HG03066 (cell line): ENCODE results near the gene AMBRA1.
A peak's percentile ranks its signal among the peaks of the same experiment; 100 is the strongest.

Experiments
- ATAC-seq: cut with Tn5 transposase; IDR thresholded peaks from one replicate; pipeline ENCODE4 v1.9.1; 2021; ENCODE audit warnings: low read depth; ENCODE audit not compliant: unreplicated experiment

Gene AMBRA1

GRCh38 chr11:46450846-46451477 lies 142.9 kb downstream of the AMBRA1 start:
- ATAC-seq, result no peak

- ATAC-seq, result no peak
These were observed 146.3 kb downstream of the AMBRA1 start for GRCh38 chr11:46447544-46447943.

- no peak for ATAC-seq
These were observed 147.7 kb downstream of the AMBRA1 start for GRCh38 chr11:46445920-46446771.

GRCh38 chr11:46445192-46445919 lies 148.5 kb downstream of the AMBRA1 start:
- ATAC-seq, result no peak

GRCh38 chr11:46444305-46444704 lies 149.5 kb downstream of the AMBRA1 start:
- ATAC-seq, result no peak

- ATAC-seq, result no peak
These were observed 155.6 kb downstream of the AMBRA1 start for GRCh38 chr11:46438211-46438610.

- peak; percentile 82 for ATAC-seq
These were observed 156.6 kb downstream of the AMBRA1 start for GRCh38 chr11:46437122-46437689.

- ATAC-seq, result no peak
These were observed 157.7 kb downstream of the AMBRA1 start for GRCh38 chr11:46436113-46436512.

GRCh38 chr11:46435679-46436078 lies 158.1 kb downstream of the AMBRA1 start:
- no peak for ATAC-seq

GRCh38 chr11:46431211-46431610 lies 162.6 kb downstream of the AMBRA1 start:
- ATAC-seq, result no peak

GRCh38 chr11:46429717-46430116 lies 164.1 kb downstream of the AMBRA1 start:
- ATAC-seq, result no peak

- ATAC-seq, result no peak
These were observed 166.5 kb downstream of the AMBRA1 start for GRCh38 chr11:46427364-46427763.

GRCh38 chr11:46426233-46426991 lies 167.4 kb downstream of the AMBRA1 start:
- no peak for ATAC-seq

- ATAC-seq, result no peak
These were observed 171.2 kb downstream of the AMBRA1 start for GRCh38 chr11:46422588-46422987.

GRCh38 chr11:46421257-46421880 lies 172.5 kb downstream of the AMBRA1 start:
- ATAC-seq, result no peak

- ATAC-seq, result no peak
These were observed 173.3 kb downstream of the AMBRA1 start for GRCh38 chr11:46420513-46420912.

GRCh38 chr11:46418751-46419150 lies 175.1 kb downstream of the AMBRA1 start:
- no peak for ATAC-seq

- ATAC-seq, result no peak
These were observed 176.1 kb downstream of the AMBRA1 start for GRCh38 chr11:46417711-46418110.

GRCh38 chr11:46414879-46415278 lies 178.9 kb downstream of the AMBRA1 start:
- ATAC-seq, result no peak

- no peak for ATAC-seq
These were observed 179.4 kb downstream of the AMBRA1 start for GRCh38 chr11:46414466-46414796.
